ENCODE results near the gene PSTPIP2.

DNA sequence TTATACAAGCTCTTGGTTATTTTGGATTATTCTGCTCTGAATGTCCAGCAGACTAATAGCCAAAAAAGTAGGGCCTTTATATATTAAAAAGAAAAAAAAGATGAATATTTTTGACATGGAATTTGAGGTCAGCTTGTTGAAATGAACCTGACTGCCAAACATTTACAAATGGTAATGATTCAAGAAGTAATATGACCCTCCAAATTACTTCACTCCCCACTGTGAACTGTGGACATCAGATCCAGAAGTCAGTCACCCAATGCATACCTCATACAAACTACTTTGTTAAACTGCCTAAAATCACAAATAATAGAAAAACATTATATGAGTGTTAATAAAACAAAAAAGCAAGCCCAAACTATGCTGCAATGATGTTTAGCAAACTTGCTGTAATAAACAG is 115.0 kb downstream of the PSTPIP2 start:
- TF ChIP-seq POLR2A (IDR thresholded peaks at IDR 0.05; ENCODE audit: low read length) (no peak), GATA1 (IDR thresholded peaks at IDR 0.05; ENCODE audit: low read depth, low read length) (no peak)

All from erythroblast (primary cell).